Activated CD8-positive, alpha-beta memory T cell treated with anti-CD3 and anti-CD28 coated beads for 36 hours (primary cell): Measurements from ENCODE around the gene CD180. TPM values are rescaled to one million over a fixed set of nuclear protein-coding genes. Genes with fewer than 3 reads are reported as not detected.
"Not testable (repeated sequence)": the region's sequence is repeated elsewhere in the genome, so short reads cannot be mapped to it uniquely, and the experiment has no call there.

Experiments
- CTCF ChIA-PET: fragments of 350-600 bp; sonication (Branson Sonifier 250); formaldehyde crosslinking; loops from one replicate; lab custom pipeline; 2021; ENCODE audit warnings: antibody characterized with exemption; lab: Charles Lee
- POLR2A ChIA-PET: fragments of 350-600 bp; sonication (Branson Sonifier 250); formaldehyde crosslinking; loops from one replicate; lab custom pipeline; 2021; ENCODE audit warnings: antibody characterized with exemption; lab: Charles Lee
- total RNA-seq, 2 experiments: library from RNA; stranded (reverse); gene quantifications; one replicate each; pipeline ENCODE4 v1.2.3, GENCODE V29; 2021

Gene CD180
- total RNA-seq, 2 experiments from 2014 or later = not detected

DNA sequence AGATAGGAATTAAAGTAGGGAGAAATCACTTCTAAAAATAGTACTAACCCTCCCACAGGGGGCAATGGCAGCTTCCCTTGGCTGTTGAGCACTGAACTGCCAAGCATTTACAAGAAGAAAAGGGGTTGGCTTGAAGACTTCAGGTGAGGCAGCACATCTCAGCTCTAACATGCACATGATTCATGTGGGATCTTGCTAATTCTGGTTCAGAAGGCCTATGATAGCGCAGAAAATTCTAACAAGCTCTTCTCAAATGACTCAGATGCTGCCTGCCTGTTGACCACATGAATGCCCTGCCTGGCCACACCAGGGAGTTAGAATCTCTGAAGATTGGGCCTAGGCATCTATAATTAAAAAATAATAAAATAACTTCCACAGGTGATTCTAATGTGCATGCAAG lies 22.6 kb downstream of the CD180 start:
- CTCF ChIA-PET = interaction anchor here (1.2 to 1.5 kb wide), 2 partner anchors 9 to 10 kb away, joined by 3 to 4 read pairs; no protein-coding TSS in a partner anchor
- POLR2A ChIA-PET = no interaction called here

DNA sequence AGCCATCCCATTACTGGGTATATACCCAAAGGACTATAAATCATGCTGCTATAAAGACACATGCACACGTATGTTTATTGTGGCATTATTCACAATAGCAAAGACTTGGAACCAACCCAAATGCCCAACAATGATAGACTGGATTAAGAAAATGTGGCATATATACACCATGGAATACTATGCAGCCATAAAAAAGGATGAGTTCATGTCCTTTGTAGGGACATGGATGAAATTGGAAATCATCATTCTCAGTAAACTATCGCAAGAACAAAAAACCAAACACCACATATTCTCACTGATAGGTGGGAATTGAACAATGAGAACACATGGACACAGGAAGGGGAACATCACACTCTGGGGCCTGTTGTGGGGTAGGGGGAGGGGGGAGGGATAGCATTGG lies 23.2 kb downstream of the CD180 start:
- POLR2A ChIA-PET = not testable (repeated sequence)
- CTCF ChIA-PET = interaction anchor here (1.2 kb wide), 1 partner anchor 10 kb away, joined by 3 read pairs; no protein-coding TSS in a partner anchor

- CTCF ChIA-PET = no interaction called here
- POLR2A ChIA-PET = no interaction called here
Observed at GRCh38 chr5:67170767-67171166, 25.8 kb downstream of the CD180 start.

GRCh38 chr5:67168069-67168468 lies 28.5 kb downstream of the CD180 start:
- CTCF ChIA-PET = interaction anchor here (10.5 kb wide), 1 partner anchor 37 kb away, joined by 117 read pairs; no protein-coding TSS in a partner anchor

GRCh38 chr5:67166460-67167285 lies 29.9 kb downstream of the CD180 start:
- POLR2A ChIA-PET = interaction anchor here (0.6 to 2.4 kb wide), 4 partner anchors 9 to 46 kb away, joined by 3 to 17 read pairs (median 4); no protein-coding TSS in a partner anchor
- CTCF ChIA-PET = interaction anchor here (0.7 to 10.5 kb wide), 9 partner anchors 8 to 172 kb away, joined by 3 to 117 read pairs (median 4); no protein-coding TSS in a partner anchor

More at GRCh38 chr5:67168069-67168468, 28.5 kb downstream of the CD180 start:
- POLR2A ChIA-PET = interaction anchor here (1.0 to 2.4 kb wide), 2 partner anchors 8 to 38 kb away, joined by 3 to 17 read pairs; no protein-coding TSS in a partner anchor

GRCh38 chr5:67165526-67166459 lies 30.8 kb downstream of the CD180 start:
- CTCF ChIA-PET = interaction anchor here (0.7 to 10.5 kb wide), 11 partner anchors 8 to 171 kb away, joined by 3 to 117 read pairs (median 4); no protein-coding TSS in a partner anchor
- POLR2A ChIA-PET = interaction anchor here (1.0 to 2.4 kb wide), 3 partner anchors 34 to 41 kb away, joined by 3 to 17 read pairs (median 3); no protein-coding TSS in a partner anchor

DNA sequence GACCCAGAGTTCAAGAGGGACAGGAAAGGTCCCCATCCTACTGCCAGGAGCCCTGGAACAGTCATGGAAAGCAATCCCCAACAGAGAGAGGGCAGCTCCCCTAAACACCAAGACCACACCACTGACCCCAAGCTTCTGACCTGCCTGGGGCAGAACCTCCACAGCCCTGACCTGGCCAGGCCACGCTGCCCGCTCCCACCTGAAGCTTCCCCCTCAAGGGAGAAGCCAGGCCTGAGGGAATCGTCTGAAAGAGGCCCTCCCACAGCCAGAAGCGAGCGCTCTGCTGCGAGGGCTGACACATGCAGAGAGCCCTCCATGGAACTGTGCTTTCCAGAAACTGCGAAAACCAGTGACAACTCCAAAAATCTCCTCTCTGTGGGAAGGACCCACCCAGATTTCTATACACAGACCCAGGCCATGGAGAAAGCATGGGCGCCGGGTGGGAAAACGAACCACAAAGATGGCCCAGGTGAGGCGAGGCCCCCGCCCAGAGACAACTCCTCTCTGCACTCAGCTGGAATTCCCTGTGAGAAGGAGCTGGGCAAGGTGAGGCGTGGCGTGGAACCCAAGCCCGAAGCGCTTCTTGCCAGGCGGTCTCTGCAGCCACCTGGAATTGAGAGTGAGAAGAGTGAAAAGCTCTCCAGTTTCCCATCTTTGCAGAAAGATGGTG lies 31.6 kb downstream of the CD180 start:
- ChIA-PET POLR2A (interaction anchor here (1.1 to 1.4 kb wide), 2 partner anchors 35 to 42 kb away, joined by 3 to 4 read pairs; no protein-coding TSS in a partner anchor), CTCF (interaction anchor here (1.4 to 10.5 kb wide), 4 partner anchors 9 to 57 kb away, joined by 4 to 117 read pairs (median 6); no protein-coding TSS in a partner anchor)

- CTCF ChIA-PET = interaction anchor here (1.3 to 10.5 kb wide), 4 partner anchors 11 to 58 kb away, joined by 3 to 117 read pairs (median 4); no protein-coding TSS in a partner anchor
- POLR2A ChIA-PET = interaction anchor here (1.4 kb wide), 1 partner anchor 43 kb away, joined by 4 read pairs; no protein-coding TSS in a partner anchor
Observed at GRCh38 chr5:67163863-67164595, 32.6 kb downstream of the CD180 start.

DNA sequence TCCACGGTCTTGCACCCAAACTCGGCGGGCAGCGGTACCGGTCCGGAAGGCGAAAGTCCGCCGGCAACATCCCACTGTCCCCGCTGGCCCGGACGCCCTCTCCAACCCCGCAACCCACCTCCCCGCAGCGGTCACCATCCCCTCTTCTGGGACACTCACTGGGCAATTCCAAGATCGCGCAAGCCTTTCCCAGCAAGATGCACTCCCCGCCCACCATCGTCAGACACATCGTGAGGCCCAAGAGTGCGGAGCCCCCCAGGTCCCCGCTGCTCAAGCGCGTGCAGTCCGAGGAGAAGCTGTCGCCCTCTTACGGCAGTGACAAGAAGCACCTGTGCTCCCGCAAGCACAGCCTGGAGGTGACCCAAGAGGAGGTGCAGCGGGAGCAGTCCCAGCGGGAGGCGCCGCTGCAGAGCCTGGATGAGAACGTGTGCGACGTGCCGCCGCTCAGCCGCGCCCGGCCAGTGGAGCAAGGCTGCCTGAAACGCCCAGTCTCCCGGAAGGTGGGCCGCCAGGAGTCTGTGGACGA lies 33.3 kb downstream of the CD180 start:
- ChIA-PET POLR2A (no interaction called here), CTCF (interaction anchor here (1.3 to 10.5 kb wide), 2 partner anchors 42 to 55 kb away, joined by 3 to 117 read pairs; no protein-coding TSS in a partner anchor)

DNA sequence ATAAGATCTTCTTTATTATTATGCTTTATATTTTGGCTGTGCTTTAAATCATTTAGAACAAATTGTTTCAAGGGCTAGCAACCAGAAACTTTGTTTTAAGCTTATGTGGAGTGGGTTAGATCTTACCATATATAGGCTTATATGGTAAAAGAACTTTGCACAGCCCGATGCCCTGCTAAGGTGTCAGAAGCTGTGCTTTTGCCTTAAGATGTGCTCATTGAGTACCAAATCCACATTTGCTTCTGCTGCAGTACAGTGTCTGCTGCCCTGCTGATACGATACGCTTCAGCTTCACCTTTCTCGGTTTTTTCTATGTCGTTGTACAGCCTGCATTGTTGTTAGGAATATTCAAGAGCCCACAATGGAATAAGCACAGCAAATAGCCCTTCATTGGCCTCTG lies 34.8 kb downstream of the CD180 start:
- ChIA-PET POLR2A (no interaction called here), CTCF (interaction anchor here (1.0 to 10.5 kb wide), 2 partner anchors 43 to 59 kb away, joined by 3 to 117 read pairs; no protein-coding TSS in a partner anchor)

DNA sequence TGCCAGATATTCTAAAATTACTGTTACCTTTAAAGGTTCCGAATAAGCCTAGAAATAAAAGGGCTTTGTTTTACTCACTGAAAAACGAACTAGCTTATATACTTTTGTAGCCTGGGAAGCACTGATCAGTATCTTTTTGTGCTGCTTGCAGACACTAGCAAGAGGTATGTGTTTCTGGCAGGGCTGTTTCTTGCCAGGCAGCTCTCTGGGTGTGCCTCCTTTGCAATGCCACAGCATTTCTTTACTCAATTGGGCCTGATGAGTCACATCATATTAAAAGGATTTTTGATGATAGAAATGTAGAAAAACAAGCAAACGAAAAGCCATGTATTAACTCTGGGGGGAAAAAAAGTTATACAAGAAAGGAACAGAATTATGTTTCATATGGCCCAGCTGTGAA lies 35.6 kb downstream of the CD180 start:
- POLR2A ChIA-PET = interaction anchor here (0.8 kb wide), 1 partner anchor 47 kb away, joined by 4 read pairs; no protein-coding TSS in a partner anchor
- CTCF ChIA-PET = interaction anchor here (10.5 kb wide), 1 partner anchor 44 kb away, joined by 117 read pairs; no protein-coding TSS in a partner anchor

DNA sequence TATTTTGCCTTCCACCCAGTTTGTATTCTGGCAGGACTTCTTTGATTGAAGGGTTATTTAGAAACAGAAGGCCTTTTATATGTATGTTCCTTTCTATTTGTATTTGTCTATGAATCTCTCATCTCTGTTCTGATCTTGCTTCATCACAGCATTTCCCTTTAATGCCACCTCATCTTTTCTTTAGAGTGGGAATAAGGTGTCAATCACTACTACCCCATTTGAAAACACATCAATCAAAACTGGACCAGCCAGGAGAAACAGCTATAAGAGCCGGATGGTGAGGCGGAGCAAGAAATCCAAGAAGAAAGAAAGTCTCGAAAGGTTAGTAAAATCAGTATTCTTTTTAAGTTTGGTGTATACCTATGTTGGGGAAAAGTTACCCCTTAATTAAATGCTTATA lies 36.3 kb downstream of the CD180 start:
- CTCF ChIA-PET = interaction anchor here (10.5 kb wide), 1 partner anchor 45 kb away, joined by 117 read pairs; no protein-coding TSS in a partner anchor
- POLR2A ChIA-PET = interaction anchor here (0.8 kb wide), 1 partner anchor 47 kb away, joined by 4 read pairs; no protein-coding TSS in a partner anchor

- CTCF ChIA-PET = interaction anchor here (0.7 to 1.9 kb wide), 7 partner anchors 9 to 147 kb away, joined by 3 to 11 read pairs (median 4); no protein-coding TSS in a partner anchor
- POLR2A ChIA-PET = no interaction called here
Observed at GRCh38 chr5:67156976-67157583, 39.5 kb downstream of the CD180 start.

DNA sequence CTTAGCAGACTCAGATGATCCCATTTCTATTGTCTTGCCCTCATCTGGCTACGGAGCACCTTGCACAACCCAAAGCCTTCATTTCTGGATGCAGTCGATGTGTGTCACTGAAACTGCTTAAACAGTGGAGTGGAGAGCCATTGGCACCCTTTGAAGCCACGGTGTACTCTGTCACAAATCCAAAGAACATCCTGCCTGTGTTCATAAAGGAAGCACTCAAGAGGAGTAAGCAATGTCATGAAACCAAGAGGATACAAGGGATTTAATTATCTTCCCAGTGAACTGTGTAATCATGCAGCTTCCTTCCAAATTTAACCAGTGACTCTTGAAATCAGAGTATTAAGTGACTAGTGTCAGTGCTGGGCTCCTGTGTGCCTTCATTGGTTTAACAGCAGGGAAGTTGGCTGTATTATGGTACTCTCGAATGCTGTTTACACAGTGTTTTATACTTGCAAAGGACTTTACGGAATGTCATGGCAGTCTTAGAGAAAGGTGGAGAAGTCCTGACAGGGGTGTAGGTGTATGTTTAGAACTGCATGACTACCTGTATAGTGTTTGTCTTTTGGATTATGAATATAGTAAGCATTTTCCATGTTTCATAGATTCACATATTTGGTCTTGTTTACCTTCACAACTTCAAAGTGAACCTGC lies 41.9 kb downstream of the CD180 start:
- ChIA-PET POLR2A (no interaction called here), CTCF (interaction anchor here (0.5 to 1.5 kb wide), 3 partner anchors 11 to 1092 kb away, joined by 3 to 6 read pairs (median 3); no protein-coding TSS in a partner anchor)

DNA sequence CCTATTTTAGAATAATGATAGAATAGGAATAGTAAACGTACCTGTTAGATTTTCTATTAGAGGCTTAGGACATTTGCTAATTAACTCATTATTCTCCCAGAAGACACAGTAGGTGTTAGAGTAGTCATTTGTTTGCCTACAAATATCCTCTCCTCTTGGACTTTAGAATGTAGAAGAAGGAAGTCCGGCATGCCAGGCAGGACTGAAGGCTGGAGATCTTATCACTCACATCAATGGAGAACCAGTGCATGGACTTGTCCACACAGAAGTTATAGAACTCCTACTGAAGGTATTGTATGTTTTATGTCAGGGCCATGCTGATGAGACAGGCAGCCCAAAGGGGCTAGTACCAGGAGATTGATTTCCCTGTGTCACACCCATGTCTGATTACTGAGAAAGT lies 43.3 kb downstream of the CD180 start:
- CTCF ChIA-PET = interaction anchor here (0.9 kb wide), 1 partner anchor 56 kb away, joined by 3 read pairs; no protein-coding TSS in a partner anchor
- POLR2A ChIA-PET = no interaction called here

GRCh38 chr5:67152400-67152799 lies 44.2 kb downstream of the CD180 start:
- ChIA-PET CTCF (interaction anchor here (0.9 kb wide), 1 partner anchor 56 kb away, joined by 3 read pairs; no protein-coding TSS in a partner anchor), POLR2A (no interaction called here)
